IPS-NIHi11 (cell line): ENCODE measurements around the gene POU2F1.
"Not testable (repeated sequence)": the region's sequence is repeated elsewhere in the genome, so short reads cannot be mapped to it uniquely, and the experiment has no call there.

Experiments used
- DNase-seq: peaks from one replicate; pipeline ENCODE4 v3.0.0; 2012; ENCODE audit warnings: mixed read lengths, low spot score

The POU2F1 gene

DNA sequence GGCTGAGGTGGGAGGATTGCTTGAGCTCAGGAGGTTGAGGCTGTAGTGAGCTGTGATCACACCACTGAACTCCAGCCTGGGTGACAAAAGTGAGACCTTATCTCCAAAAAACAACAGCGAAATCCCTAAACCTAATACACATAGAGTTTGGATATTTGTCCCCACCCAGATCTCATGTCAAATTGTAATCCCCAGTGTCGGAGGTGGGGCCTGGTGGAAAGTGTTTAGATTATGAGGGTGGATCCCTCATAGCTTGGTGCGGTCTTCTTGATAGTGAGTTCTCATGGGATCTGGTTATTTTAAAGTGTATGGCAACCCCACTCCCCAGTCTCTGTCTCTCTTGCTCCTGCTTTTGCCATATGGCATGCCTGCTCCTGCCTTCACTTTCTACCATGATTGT is 94.0 kb downstream of the POU2F1 start:
- DNase-seq: no peak

DNA sequence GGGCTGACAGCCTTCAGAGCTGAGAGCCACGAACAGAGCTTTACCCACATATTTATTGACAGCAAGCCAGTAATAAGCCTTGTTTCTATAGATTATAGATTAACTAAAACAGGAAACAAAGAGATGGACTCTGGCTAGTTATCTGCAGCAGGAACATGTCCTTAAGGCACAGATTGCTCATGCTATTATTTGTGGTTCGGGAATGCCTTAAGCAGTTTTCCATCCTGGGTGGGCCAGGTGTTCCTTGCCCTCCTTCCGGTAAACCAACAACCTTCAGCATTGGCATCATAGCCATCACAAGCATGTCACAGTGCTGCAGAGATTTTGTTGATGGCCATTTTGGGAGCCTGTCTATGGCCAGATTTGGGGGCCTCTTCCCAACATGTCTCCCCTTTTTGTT is 96.8 kb downstream of the POU2F1 start:
- DNase-seq: no peak

- DNase-seq: not testable (repeated sequence)
Observed at GRCh38 chr1:167319206-167319605, 98.5 kb downstream of the POU2F1 start.

GRCh38 chr1:167322483-167322882 is 101.8 kb downstream of the POU2F1 start:
- no peak for DNase-seq

DNA sequence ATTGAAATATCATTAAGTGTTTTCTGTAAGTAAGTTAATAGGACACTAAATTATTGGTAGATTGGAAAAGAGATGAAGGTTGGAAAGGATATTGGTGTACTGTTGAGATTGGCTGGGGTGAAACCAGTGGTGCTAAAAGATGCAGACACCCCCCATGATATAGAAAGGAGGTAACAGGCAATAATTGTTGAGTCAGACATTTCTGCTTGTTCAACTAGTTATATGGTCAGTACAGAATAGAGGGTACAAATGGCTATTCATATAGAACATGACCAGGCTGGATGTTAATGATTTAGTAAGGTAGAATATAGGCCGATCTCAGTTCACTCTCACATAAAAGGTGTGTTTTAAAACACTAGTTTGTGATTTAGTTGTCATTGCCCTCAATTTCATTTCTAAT is 104.5 kb downstream of the POU2F1 start:
- no peak for DNase-seq

- no peak for DNase-seq
Observed at GRCh38 chr1:167328306-167328815, 107.7 kb downstream of the POU2F1 start.

- peak; percentile 23 for DNase-seq
Observed at GRCh38 chr1:167328816-167329483, 108.3 kb downstream of the POU2F1 start.

- DNase-seq: no peak
Observed at GRCh38 chr1:167330601-167331293, 110.1 kb downstream of the POU2F1 start.

- no peak for DNase-seq
Observed at GRCh38 chr1:167331650-167332049, 111.0 kb downstream of the POU2F1 start.

DNA sequence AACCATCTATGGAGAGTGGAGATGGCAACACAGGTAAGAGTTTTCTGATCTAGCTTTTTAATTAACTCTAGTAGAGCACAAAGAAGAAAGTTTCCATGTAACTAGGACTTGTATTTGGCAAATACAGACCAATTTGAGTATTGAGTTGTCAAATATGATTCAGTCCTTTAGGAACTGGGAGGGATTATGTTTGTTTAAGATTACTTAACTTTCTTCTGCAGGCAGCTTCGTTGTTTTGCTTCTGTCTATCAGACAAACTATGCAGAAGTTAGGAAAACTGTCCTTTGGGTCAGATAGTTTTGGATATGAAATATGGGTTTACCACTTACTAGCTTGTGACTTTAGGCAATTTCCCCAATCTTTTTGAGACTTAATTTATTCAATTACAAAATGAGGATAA is 111.8 kb downstream of the POU2F1 start:
- DNase-seq: no peak

DNA sequence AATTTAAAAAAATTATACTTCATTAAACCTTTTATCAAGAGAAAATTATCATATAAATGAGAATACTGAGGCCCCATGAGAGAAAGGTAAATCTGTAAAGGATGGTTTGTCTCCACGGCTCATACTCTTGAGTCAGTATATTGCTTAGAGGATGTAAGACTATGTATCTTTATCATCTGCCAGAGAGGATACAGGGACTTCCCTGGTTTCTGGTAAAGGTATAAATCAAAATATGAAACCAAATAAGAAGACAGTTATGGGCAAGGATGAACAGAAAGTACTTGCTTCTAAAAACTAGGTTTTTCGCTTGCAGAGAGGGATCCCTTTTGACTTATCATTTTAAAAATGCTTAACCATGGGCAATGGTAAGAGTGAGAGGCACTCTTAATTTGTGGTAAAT is 112.4 kb downstream of the POU2F1 start:
- no peak for DNase-seq

DNA sequence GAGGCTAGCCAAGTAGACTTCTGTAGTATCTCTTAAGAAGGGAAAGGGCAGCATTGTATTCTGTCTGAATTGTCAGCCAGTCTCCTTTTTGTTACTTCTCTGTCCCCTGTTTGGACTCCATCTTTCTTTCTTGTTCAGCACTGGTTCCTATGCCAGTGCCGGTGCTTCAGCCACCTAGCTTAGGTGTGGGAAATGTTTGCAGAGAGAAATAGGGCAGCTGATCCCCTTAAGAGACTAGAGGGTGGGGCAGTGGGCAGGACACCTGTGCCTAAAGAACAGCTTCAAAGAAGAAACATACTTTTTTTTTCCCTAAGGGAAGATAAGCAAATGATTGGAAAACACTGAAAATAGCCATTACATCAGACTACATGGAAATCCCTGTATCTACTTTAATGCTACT is 113.0 kb downstream of the POU2F1 start:
- no peak for DNase-seq

DNA sequence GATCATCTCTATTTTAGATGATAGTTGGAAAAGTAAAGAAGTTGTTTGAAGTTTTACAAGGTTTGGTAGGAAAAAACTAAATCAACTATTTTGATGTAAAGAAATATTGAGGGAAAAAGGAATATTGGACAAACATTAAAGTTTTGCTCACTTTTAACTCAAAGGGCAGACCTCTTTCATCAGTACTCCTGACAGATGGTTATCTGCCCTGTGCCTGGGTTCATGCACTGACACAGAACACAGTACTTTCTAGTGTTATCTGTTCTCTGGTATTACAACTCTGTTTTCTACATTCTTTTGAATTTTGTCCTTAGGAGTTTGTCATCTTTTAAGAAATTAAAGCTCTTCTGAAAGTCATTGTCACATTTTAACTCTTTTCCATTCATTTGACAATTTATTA is 118.7 kb downstream of the POU2F1 start:
- no peak for DNase-seq

- DNase-seq: peak; percentile 15
Observed at GRCh38 chr1:167342846-167343245, 122.2 kb downstream of the POU2F1 start.

DNA sequence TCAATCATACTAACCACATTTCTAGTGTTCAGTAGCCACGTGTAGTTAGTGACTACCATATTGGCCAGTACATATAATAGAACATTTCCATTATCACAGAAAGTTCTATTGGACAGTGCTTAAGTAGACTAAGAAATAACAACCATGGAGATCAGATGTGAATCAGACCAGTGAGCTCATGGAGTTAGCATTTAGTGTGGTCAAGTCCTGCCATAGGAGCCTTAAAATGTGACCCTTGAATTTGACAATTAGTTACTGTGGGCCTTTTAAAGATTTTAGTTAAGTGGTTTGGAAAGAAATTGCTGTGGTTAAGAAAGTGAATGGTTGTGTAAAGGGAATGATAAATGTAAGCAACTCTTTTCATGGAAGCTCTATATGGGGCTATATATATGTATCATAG is 123.4 kb downstream of the POU2F1 start:
- no peak for DNase-seq

DNA sequence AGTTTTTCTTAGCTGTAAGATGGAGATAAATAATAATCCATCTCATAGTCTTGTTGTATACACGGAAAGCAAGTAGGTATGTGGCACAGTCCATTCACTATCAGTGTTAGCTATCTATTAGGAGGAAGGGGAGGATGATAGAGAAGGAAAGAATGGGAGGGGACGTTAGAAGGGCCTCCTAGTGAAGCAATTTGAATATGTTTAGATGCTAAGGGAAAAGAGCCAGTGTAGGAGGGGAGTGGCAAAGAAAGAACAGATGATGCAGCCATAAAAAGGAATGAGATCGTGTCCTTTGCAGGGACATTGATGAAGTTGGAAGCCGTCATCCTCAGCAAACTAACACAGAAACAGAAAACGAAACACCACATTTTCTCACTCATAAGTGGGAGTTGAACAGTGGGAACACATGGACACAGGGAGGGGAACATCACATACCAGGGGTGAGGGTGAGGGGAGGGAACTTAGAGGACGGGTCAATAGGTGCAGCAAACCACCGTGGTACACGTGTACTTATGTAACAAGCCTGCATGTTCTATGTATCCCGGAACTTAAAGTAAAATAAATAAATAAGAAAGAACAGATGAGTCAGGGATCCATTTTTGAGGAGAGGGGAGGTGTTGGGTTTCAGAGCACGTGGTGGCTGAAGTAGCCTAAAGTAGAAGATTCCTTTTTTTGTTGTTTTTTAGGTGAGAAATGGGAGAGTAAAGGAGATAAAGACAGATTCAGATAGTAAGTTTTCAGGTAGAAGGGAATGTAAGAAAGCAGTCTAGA is 124.1 kb downstream of the POU2F1 start:
- DNase-seq: no peak

DNA sequence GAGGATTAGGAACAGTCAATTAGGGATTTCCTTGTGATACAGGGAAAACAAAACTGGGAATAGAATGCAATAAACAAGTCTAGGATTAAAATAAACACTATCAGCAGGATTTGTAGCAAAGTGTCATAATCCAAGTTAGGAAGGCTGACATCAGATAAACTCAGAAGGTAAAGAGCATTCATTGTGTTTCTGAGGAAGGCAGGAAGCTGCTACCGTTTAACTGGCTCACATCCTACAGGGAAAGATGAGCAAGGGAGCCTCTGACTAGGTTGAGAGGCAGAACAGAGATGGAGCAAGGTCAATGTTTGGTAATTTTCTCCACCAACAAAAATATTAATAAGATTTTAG is 124.7 kb downstream of the POU2F1 start:
- no peak for DNase-seq

DNA sequence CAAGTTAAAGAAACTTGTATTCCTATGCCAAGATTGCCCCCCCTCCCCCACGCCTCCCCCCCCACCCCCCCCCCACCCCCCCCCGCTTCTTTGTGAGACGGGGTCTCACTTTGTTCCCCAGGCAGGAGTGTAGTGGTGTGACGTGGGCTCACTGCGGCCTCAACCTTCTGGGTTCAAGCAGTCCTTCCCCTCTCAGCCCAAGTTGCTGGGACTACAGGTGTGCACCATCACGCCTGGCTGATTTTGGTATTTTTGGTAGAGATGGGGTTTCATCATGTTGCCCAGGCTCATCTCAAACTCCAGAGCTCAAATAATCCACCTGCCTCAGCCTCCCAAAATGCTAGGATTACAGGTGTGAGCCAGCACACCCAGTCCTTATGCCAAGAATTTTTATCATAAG is 136.6 kb downstream of the POU2F1 start:
- DNase-seq: no peak

GRCh38 chr1:167359295-167359694 is 138.6 kb downstream of the POU2F1 start:
- no peak for DNase-seq

- no peak for DNase-seq
Observed at GRCh38 chr1:167360120-167360519, 139.4 kb downstream of the POU2F1 start.

DNA sequence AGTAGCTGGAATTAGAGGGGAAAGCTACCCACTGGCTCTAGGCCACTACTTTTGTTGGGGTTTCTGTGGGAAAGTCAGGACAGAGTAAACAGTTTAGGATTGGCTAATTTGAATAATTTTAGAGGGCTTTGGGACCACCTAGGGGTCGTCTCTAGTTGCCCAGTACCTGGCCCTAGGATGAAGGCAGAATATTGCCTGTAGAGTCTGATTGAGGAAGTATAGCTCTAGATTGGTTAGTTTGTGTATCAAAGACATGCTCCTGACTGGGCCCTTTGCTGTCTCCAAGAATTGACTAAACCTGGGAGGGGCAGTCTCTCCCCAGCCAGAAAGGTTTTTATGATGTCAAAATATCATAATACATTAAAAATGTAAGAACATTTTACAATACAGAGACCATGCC is 142.0 kb downstream of the POU2F1 start:
- DNase-seq: no peak

DNA sequence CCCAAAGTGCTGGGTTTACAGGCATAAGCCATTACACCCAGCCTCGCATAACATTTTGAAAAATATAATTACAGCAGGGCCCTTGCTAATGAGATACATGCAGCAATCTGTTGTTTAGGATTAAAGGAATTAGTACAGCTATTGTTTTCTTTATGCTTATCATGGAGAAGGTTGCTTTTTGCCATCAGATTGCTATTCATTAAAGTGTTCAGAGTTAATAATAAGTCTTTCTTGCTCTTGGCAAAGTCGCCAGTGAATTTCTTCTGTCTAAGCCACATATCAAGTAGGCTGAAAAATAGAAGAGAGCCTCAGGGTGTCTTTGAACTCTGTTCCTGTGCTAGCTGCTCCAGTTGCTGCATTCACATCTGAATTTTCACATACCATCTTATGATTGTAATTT is 144.1 kb downstream of the POU2F1 start:
- DNase-seq: no peak

- DNase-seq: no peak
Observed at GRCh38 chr1:167365360-167365759, 144.7 kb downstream of the POU2F1 start.
